B cell (primary cell): ENCODE data around the gene HBM. TPM values are rescaled to one million over a fixed set of nuclear protein-coding genes. Genes with fewer than 3 reads are reported as not detected.
"Not testable (repeated sequence)": the region's sequence is repeated elsewhere in the genome, so short reads cannot be mapped to it uniquely, and the experiment has no call there.

Source experiments
- ATAC-seq: fragments of 200-7000 bp; cut with Tn5 transposase; one replicate; pipeline ENCODE4 v1.10.0; 2021; ENCODE audit warnings: low read depth, mild to moderate bottlenecking, moderate number of reproducible peaks, moderate library complexity
- CTCF ChIA-PET: fragments of 350-600 bp; sonication (Branson Sonifier 250); formaldehyde crosslinking; loops from one replicate; lab custom pipeline; 2021; ENCODE audit warnings: antibody characterized with exemption, inconsistent platforms; lab: Charles Lee
- POLR2A ChIA-PET: fragments of 350-600 bp; sonication (Branson Sonifier 250); formaldehyde crosslinking; loops from one replicate; lab custom pipeline; 2021; ENCODE audit warnings: antibody characterized with exemption; lab: Charles Lee
- DNase-seq: peaks from one replicate; pipeline ENCODE4 v3.0.0; 2013
- H2AFZ ChIP-seq: 2 replicates; pipeline ENCODE4 v1.6.1; 2012; ENCODE audit warnings: mild to moderate bottlenecking, low read depth, low read length; ENCODE audit not compliant: insufficient read depth, poor library complexity, severe bottlenecking
- H3K27ac ChIP-seq, 2 donors: 1 replicate in 1 of 2; 2 replicates in 1 of 2; pipeline ENCODE4 v1.5.1; 2012 to 2013; ENCODE audit warnings: low read length in 2 of 2, mild to moderate bottlenecking in 2 of 2, moderate library complexity in 1 of 2
- H3K27me3 ChIP-seq, 4 experiments: fragments of 200-600 bp in 1 of 4; sonication (generic) in 1 of 4; replicated peaks in 1 of 4; 1 replicate in 2 of 4; 2 replicates in 2 of 4; pipeline versions ENCODE4 v1.6.1 to v1.7.0; 2013 to 2016; ENCODE audit warnings: low read length in 3 of 4, mild to moderate bottlenecking in 2 of 4, mixed read lengths in 1 of 4, moderate library complexity in 1 of 4; ENCODE audit not compliant: insufficient read depth in 4 of 4, control insufficient read depth in 3 of 4; ENCODE audit errors: control extremely low read depth in 1 of 4
- H3K36me3 ChIP-seq, 2 experiments: replicated peaks in 1 of 2; 1 replicate in 1 of 2; 2 replicates in 1 of 2; pipeline versions ENCODE4 v1.6.1 to v1.7.1; 2013; ENCODE audit warnings: low read length in 1 of 2; ENCODE audit not compliant: insufficient read depth in 2 of 2, control insufficient read depth in 1 of 2; ENCODE audit errors: control extremely low read depth in 1 of 2, extremely low read depth in 1 of 2
- H3K4me1 ChIP-seq, 2 donors: fragments of 200-600 bp in 1 of 2; sonication (generic) in 1 of 2; 1 replicate in 1 of 2; 2 replicates in 1 of 2; pipeline versions ENCODE4 v1.5.1 to v1.6.1; 2013 to 2017; ENCODE audit warnings: low read length in 2 of 2; ENCODE audit not compliant: control insufficient read depth in 2 of 2, insufficient read depth in 2 of 2
- H3K4me2 ChIP-seq: replicated peaks from 2 replicates; pipeline ENCODE3; 2012; ENCODE audit warnings: mild to moderate bottlenecking, low read depth, low read length; ENCODE audit not compliant: poor library complexity, severe bottlenecking
- H3K4me3 ChIP-seq, 5 experiments: fragments of 200-600 bp in 1 of 5; sonication (generic) in 1 of 5; 1 replicate in 3 of 5; 2 replicates in 2 of 5; pipeline versions ENCODE4 v1.5.1 to v1.7.0; 2011 to 2016; ENCODE audit warnings: low read length in 4 of 5, mild to moderate bottlenecking in 4 of 5, low read depth in 2 of 5, control low read depth in 1 of 5, moderate library complexity in 1 of 5; ENCODE audit not compliant: insufficient read depth in 1 of 5; ENCODE audit errors: control extremely low read depth in 1 of 5, extremely low read depth in 1 of 5
- H3K79me2 ChIP-seq: fragments of 200-600 bp; sonication (generic); one replicate; pipeline ENCODE4 v1.6.0; 2016; ENCODE audit warnings: low read length; ENCODE audit not compliant: control insufficient read depth, insufficient read depth
- H3K9ac ChIP-seq: fragments of 200-600 bp; sonication (generic); 2 replicates; pipeline ENCODE4 v1.6.1; 2017; ENCODE audit warnings: mild to moderate bottlenecking, low read length, moderate library complexity
- H3K9me3 ChIP-seq, 3 donors: one replicate each; pipeline versions ENCODE4 v1.6.1 to v1.7.1; 2013; ENCODE audit warnings: low read length in 2 of 3; ENCODE audit not compliant: control insufficient read depth in 2 of 3, insufficient read depth in 1 of 3; ENCODE audit errors: control extremely low read depth in 1 of 3
- H4K20me1 ChIP-seq: 2 replicates; pipeline ENCODE4 v1.6.0; 2012; ENCODE audit warnings: mild to moderate bottlenecking, low read length; ENCODE audit not compliant: insufficient read depth, control insufficient read depth, poor library complexity, severe bottlenecking
- H3K27ac Mint-ChIP-seq: one replicate; pipeline ENCODE4 v1.8.0; 2021; ENCODE audit warnings: mixed read lengths
- H3K27me3 Mint-ChIP-seq: one replicate; pipeline ENCODE4 v1.8.0; 2021; ENCODE audit warnings: mixed read lengths
- H3K4me1 Mint-ChIP-seq: one replicate; pipeline ENCODE4 v1.8.0; 2021; ENCODE audit warnings: mixed read lengths
- H3K4me3 Mint-ChIP-seq: one replicate; pipeline ENCODE4 v1.8.0; 2021; ENCODE audit warnings: mixed read lengths
- H3K9me3 Mint-ChIP-seq: one replicate; pipeline ENCODE4 v1.8.0; 2022; ENCODE audit warnings: mixed read lengths; ENCODE audit not compliant: insufficient read depth
- EZH2 ChIP-seq: IDR thresholded peaks from 2 replicates; pipeline ENCODE4 v1.6.1; 2012; ENCODE audit warnings: borderline replicate concordance, low read depth, mild to moderate bottlenecking, moderate library complexity, low read length; ENCODE audit not compliant: insufficient read depth, poor library complexity, severe bottlenecking
- WGBS: methylation state at CpG from one replicate; pipeline ENCODE4 v1.1.5; 2013; ENCODE audit warnings: missing lambda C conversion rate; ENCODE audit not compliant: insufficient coverage; 5-methylcytosine and 5-hydroxymethylcytosine counted together
- intact Hi-C: fragments of 100-400 bp; cut with micrococcal nuclease; formaldehyde crosslinking; loops from one replicate; pipeline ENCODE4 v1.10.0; 2022
- polyA plus RNA-seq: library from polyadenylated mRNA; depleted of rRNA; stranded (reverse); fragments of >200 nt; gene quantifications from 2 replicates; pipeline ENCODE4 v1.2.3, GENCODE V29; 2012
- total RNA-seq, 2 donors: library from RNA; stranded (reverse); fragments of 120-200 nt in 1 of 2; gene quantifications; 1 replicate in 1 of 2; 2 replicates in 1 of 2; pipeline versions ENCODE4 v1.2.3 to v1.2.4, GENCODE V29; 2013 to 2022
- TF ChIP-seq, protein P1 (sequence below): fragments of 200-600 bp; IDR thresholded peaks from one replicate; pipeline ENCODE4 v1.8.0; 2022; ENCODE audit warnings: antibody characterized with exemption, mild to moderate bottlenecking

The HBM gene
- total and polyA plus RNA-seq, 2 donors (not counting 1 experiment from before 2014, with no cell fraction given) = 0.64 TPM; not detected in 1

DNA sequence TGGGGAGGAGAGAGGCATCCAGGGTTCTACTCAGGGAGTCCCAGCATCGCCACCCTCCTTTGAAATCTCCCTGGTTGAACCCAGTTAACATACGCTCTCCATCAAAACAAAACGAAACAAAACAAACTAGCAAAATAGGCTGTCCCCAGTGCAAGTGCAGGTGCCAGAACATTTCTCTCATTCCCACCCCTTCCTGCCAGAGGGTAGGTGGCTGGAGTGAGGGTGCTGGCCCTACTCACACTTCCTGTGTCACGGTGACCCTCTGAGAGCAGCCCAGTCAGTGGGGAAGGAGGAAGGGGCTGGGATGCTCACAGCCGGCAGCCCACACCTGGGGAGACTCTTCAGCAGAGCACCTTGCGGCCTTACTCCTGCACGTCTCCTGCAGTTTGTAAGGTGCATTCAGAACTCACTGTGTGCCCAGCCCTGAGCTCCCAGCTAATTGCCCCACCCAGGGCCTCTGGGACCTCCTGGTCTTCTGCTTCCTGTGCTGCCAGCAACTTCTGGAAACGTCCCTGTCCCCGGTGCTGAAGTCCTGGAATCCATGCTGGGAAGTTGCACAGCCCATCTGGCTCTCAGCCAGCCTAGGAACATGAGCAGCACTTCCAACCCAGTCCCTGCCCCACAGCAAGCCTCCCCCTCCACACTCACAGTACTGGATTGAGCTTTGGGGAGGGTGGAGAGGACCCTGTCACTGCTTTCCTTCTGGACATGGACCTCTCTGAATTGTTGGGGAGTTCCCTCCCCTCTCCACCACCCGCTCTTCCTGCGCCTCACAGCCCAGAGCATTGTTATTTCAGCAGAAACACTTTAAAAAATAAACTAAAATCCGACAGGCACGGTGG lies 8.4 kb downstream of the HBM start:
- H3K9ac ChIP-seq, H3K4me2 ChIP-seq, H4K20me1 ChIP-seq, H3K9me3 Mint-ChIP-seq, H3K79me2 ChIP-seq, ATAC-seq, H3K27ac ChIP-seq, POLR2A ChIA-PET, intact Hi-C loops, H3K36me3 ChIP-seq, H3K9me3 ChIP-seq, H2AFZ ChIP-seq, H3K4me3 ChIP-seq, CTCF ChIA-PET, H3K27ac Mint-ChIP-seq, H3K4me1 ChIP-seq: not testable (repeated sequence)
- H3K27me3 Mint-ChIP-seq = peaks cover 39% of the 10 kb centered on the region
- WGBS = 21% methylated on average over 3 of the region's 13 CpGs
- peak overlapping the region; percentile 41 for H3K4me3 Mint-ChIP-seq
- peak; percentile 9 for DNase-seq
- peaks cover 0 to 51% (median 23%) of the 10 kb centered on the region in 4 experiments for H3K27me3 ChIP-seq
- peaks cover 26% of the 10 kb centered on the region for H3K4me1 Mint-ChIP-seq

DNA sequence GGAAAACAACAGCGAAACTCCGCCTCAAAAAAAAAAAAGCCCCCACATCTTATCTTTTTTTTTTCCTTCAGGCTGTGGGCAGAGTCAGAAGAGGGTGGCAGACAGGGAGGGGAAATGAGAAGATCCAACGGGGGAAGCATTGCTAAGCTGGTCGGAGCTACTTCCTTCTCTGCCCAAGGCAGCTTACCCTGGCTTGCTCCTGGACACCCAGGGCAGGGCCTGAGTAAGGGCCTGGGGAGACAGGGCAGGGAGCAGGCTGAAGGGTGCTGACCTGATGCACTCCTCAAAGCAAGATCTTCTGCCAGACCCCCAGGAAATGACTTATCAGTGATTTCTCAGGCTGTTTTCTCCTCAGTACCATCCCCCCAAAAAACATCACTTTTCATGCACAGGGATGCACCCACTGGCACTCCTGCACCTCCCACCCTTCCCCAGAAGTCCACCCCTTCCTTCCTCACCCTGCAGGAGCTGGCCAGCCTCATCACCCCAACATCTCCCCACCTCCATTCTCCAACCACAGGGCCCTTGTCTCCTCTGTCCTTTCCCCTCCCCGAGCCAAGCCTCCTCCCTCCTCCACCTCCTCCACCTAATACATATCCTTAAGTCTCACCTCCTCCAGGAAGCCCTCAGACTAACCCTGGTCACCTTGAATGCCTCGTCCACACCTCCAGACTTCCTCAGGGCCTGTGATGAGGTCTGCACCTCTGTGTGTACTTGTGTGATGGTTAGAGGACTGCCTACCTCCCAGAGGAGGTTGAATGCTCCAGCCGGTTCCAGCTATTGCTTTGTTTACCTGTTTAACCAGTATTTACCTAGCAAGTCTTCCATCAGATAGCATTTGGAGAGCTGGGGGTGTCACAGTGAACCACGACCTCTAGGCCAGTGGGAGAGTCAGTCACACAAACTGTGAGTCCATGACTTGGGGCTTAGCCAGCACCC lies 9.5 kb downstream of the HBM start:
- Histone ChIP-seq H3K27ac (no peak overlapping the region), H3K36me3 (no peaks in the 10 kb centered on the region), H2AFZ (no peak overlapping the region), H3K79me2 (no peaks in the 10 kb centered on the region), H3K9me3 (peaks cover 0 to 4% (median 0%) of the 10 kb centered on the region in 3 donors), H3K4me3 (no peak overlapping the region), H3K9ac (no peak overlapping the region), H3K27me3 (peaks cover 0 to 58% (median 29%) of the 10 kb centered on the region in 4 experiments), H4K20me1 (no peaks in the 10 kb centered on the region), H3K4me2 (no peak overlapping the region), H3K4me1 (peaks cover 6 to 11% of the 10 kb centered on the region in 2 donors)
- intact Hi-C loops = no loop called here
- peaks cover 30% of the 10 kb centered on the region for H3K4me1 Mint-ChIP-seq
- H3K27ac Mint-ChIP-seq = no peak overlapping the region
- POLR2A ChIA-PET = no interaction called here
- ATAC-seq = no peak
- TF ChIP-seq, protein P1, sequence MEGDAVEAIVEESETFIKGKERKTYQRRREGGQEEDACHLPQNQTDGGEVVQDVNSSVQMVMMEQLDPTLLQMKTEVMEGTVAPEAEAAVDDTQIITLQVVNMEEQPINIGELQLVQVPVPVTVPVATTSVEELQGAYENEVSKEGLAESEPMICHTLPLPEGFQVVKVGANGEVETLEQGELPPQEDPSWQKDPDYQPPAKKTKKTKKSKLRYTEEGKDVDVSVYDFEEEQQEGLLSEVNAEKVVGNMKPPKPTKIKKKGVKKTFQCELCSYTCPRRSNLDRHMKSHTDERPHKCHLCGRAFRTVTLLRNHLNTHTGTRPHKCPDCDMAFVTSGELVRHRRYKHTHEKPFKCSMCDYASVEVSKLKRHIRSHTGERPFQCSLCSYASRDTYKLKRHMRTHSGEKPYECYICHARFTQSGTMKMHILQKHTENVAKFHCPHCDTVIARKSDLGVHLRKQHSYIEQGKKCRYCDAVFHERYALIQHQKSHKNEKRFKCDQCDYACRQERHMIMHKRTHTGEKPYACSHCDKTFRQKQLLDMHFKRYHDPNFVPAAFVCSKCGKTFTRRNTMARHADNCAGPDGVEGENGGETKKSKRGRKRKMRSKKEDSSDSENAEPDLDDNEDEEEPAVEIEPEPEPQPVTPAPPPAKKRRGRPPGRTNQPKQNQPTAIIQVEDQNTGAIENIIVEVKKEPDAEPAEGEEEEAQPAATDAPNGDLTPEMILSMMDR = no peak
- no peak for TF ChIP-seq EZH2
- CTCF ChIA-PET = no interaction called here
- H3K4me3 Mint-ChIP-seq = peak overlapping the region; percentile 45
- no peaks in the 10 kb centered on the region for H3K9me3 Mint-ChIP-seq
- H3K27me3 Mint-ChIP-seq = peaks cover 42% of the 10 kb centered on the region
- no peak for DNase-seq
- WGBS = 13% methylated on average over 3 of the region's 8 CpGs

DNA sequence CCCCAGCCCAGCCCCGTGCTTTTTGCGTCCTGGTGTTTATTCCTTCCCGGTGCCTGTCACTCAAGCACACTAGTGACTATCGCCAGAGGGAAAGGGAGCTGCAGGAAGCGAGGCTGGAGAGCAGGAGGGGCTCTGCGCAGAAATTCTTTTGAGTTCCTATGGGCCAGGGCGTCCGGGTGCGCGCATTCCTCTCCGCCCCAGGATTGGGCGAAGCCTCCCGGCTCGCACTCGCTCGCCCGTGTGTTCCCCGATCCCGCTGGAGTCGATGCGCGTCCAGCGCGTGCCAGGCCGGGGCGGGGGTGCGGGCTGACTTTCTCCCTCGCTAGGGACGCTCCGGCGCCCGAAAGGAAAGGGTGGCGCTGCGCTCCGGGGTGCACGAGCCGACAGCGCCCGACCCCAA lies 10.2 kb downstream of the HBM start:
- H3K4me1 ChIP-seq = peaks cover 12 to 17% of the 10 kb centered on the region in 2 donors
- H3K9me3 ChIP-seq, H3K9me3 Mint-ChIP-seq, H3K9ac ChIP-seq, H3K27ac ChIP-seq, H3K4me3 ChIP-seq, POLR2A ChIA-PET, CTCF ChIA-PET, H4K20me1 ChIP-seq, H3K4me2 ChIP-seq, intact Hi-C loops, DNase-seq, H2AFZ ChIP-seq, H3K36me3 ChIP-seq, ATAC-seq, H3K79me2 ChIP-seq, H3K27ac Mint-ChIP-seq: not testable (repeated sequence)
- H3K27me3 ChIP-seq = peaks cover 0 to 61% (median 29%) of the 10 kb centered on the region in 4 experiments
- WGBS = no CpG with 5 or more reads among the region's 39 CpGs
- Mint-ChIP-seq H3K4me1 (peaks cover 32% of the 10 kb centered on the region), H3K27me3 (peaks cover 37% of the 10 kb centered on the region), H3K4me3 (peak overlapping the region; percentile 45)
